ENCODE measurements around the gene TAL1. TPM values are rescaled to one million over a fixed set of nuclear protein-coding genes. Genes with fewer than 3 reads are reported as not detected.

TAL1 gene
- total RNA-seq, 1 donor: 10.8 TPM

GRCh38 chr1:47235241-47235681 lies 3.2 kb upstream of the TAL1 start:
- H3K27me3 ChIP-seq (ENCODE audit: insufficient read depth, low read length): peaks cover 54% of the 10 kb centered on the region
- H3K9me3 ChIP-seq (ENCODE audit: low read depth, low read length): no peaks in the 10 kb centered on the region
- H3K4me3 ChIP-seq (ENCODE audit: low read length): no peak overlapping the region
- peaks cover 23% of the 10 kb centered on the region for H3K4me1 ChIP-seq (ENCODE audit: insufficient read depth, low read length)

- Histone ChIP-seq H3K4me1 (ENCODE audit: insufficient read depth, low read length) (peaks cover 34% of the 10 kb centered on the region), H3K4me3 (ENCODE audit: low read length) (no peak overlapping the region), H3K27me3 (ENCODE audit: insufficient read depth, low read length) (peaks cover 75% of the 10 kb centered on the region), H3K9me3 (ENCODE audit: low read depth, low read length) (no peaks in the 10 kb centered on the region)
Observed at GRCh38 chr1:47233186-47233585, 1.2 kb upstream of the TAL1 start.

GRCh38 chr1:47231301-47232186 lies 481 bp downstream of the TAL1 start:
- Histone ChIP-seq H3K27me3 (ENCODE audit: insufficient read depth, low read length) (peaks cover 89% of the 10 kb centered on the region), H3K4me3 (ENCODE audit: low read length) (peak overlapping the region; percentile 19), H3K9me3 (ENCODE audit: low read depth, low read length) (no peaks in the 10 kb centered on the region), H3K4me1 (ENCODE audit: insufficient read depth, low read length) (peaks cover 34% of the 10 kb centered on the region)

- Histone ChIP-seq H3K27me3 (ENCODE audit: insufficient read depth, low read length) (peaks cover 92% of the 10 kb centered on the region), H3K4me3 (ENCODE audit: low read length) (no peak overlapping the region), H3K9me3 (ENCODE audit: low read depth, low read length) (no peaks in the 10 kb centered on the region), H3K4me1 (ENCODE audit: insufficient read depth, low read length) (peaks cover 34% of the 10 kb centered on the region)
Observed at GRCh38 chr1:47230692-47231300, 1.2 kb downstream of the TAL1 start.

GRCh38 chr1:47229886-47230691 lies 1.9 kb downstream of the TAL1 start:
- H3K27me3 ChIP-seq (ENCODE audit: insufficient read depth, low read length): peaks cover 88% of the 10 kb centered on the region
- no peak overlapping the region for H3K4me3 ChIP-seq (ENCODE audit: low read length)
- peaks cover 34% of the 10 kb centered on the region for H3K4me1 ChIP-seq (ENCODE audit: insufficient read depth, low read length)
- H3K9me3 ChIP-seq (ENCODE audit: low read depth, low read length): no peaks in the 10 kb centered on the region

- H3K27me3 ChIP-seq (ENCODE audit: insufficient read depth, low read length): peaks cover 90% of the 10 kb centered on the region
- H3K9me3 ChIP-seq (ENCODE audit: low read depth, low read length): no peaks in the 10 kb centered on the region
- no peak overlapping the region for H3K4me3 ChIP-seq (ENCODE audit: low read length)
- peaks cover 33% of the 10 kb centered on the region for H3K4me1 ChIP-seq (ENCODE audit: insufficient read depth, low read length)
Observed at GRCh38 chr1:47229031-47229885, 2.8 kb downstream of the TAL1 start.

- no peaks in the 10 kb centered on the region for H3K9me3 ChIP-seq (ENCODE audit: low read depth, low read length)
- no peak overlapping the region for H3K4me3 ChIP-seq (ENCODE audit: low read length)
- H3K27me3 ChIP-seq (ENCODE audit: insufficient read depth, low read length): peaks cover 90% of the 10 kb centered on the region
- peaks cover 33% of the 10 kb centered on the region for H3K4me1 ChIP-seq (ENCODE audit: insufficient read depth, low read length)
Observed at GRCh38 chr1:47228644-47229030, 3.4 kb downstream of the TAL1 start.

GRCh38 chr1:47227341-47228232 lies 4.4 kb downstream of the TAL1 start:
- H3K27me3 ChIP-seq (ENCODE audit: insufficient read depth, low read length): peaks cover 83% of the 10 kb centered on the region
- no peaks in the 10 kb centered on the region for H3K9me3 ChIP-seq (ENCODE audit: low read depth, low read length)
- H3K4me3 ChIP-seq (ENCODE audit: low read length): no peak overlapping the region
- H3K4me1 ChIP-seq (ENCODE audit: insufficient read depth, low read length): peaks cover 33% of the 10 kb centered on the region

- no peak overlapping the region for H3K4me3 ChIP-seq (ENCODE audit: low read length)
- H3K9me3 ChIP-seq (ENCODE audit: low read depth, low read length): no peaks in the 10 kb centered on the region
- H3K4me1 ChIP-seq (ENCODE audit: insufficient read depth, low read length): peaks cover 29% of the 10 kb centered on the region
- H3K27me3 ChIP-seq (ENCODE audit: insufficient read depth, low read length): peaks cover 79% of the 10 kb centered on the region
Observed at GRCh38 chr1:47226839-47227215, 5.2 kb downstream of the TAL1 start.

- Histone ChIP-seq H3K27me3 (ENCODE audit: insufficient read depth, low read length) (peaks cover 73% of the 10 kb centered on the region), H3K9me3 (ENCODE audit: low read depth, low read length) (no peaks in the 10 kb centered on the region), H3K4me3 (ENCODE audit: low read length) (no peak overlapping the region), H3K4me1 (ENCODE audit: insufficient read depth, low read length) (peaks cover 24% of the 10 kb centered on the region)
Observed at GRCh38 chr1:47226121-47226838, 5.7 kb downstream of the TAL1 start.

- Histone ChIP-seq H3K4me3 (ENCODE audit: low read length) (no peak overlapping the region), H3K9me3 (ENCODE audit: low read depth, low read length) (no peaks in the 10 kb centered on the region), H3K4me1 (ENCODE audit: insufficient read depth, low read length) (peaks cover 17% of the 10 kb centered on the region), H3K27me3 (ENCODE audit: insufficient read depth, low read length) (peaks cover 68% of the 10 kb centered on the region)
Observed at GRCh38 chr1:47225430-47226100, 6.5 kb downstream of the TAL1 start.

- no peak overlapping the region for H3K4me3 ChIP-seq (ENCODE audit: low read length)
- peaks cover 10% of the 10 kb centered on the region for H3K4me1 ChIP-seq (ENCODE audit: insufficient read depth, low read length)
- H3K9me3 ChIP-seq (ENCODE audit: low read depth, low read length): no peaks in the 10 kb centered on the region
- peaks cover 60% of the 10 kb centered on the region for H3K27me3 ChIP-seq (ENCODE audit: insufficient read depth, low read length)
Observed at GRCh38 chr1:47224676-47225399, 7.2 kb downstream of the TAL1 start.
